H9 (cell line): ENCODE measurements around the gene SLC30A5. TPM values are rescaled to one million over a fixed set of nuclear protein-coding genes. Genes with fewer than 3 reads are reported as not detected.
A peak's percentile ranks its signal among the peaks of the same experiment; 100 is the strongest.

Experiments
- DNase-seq: peaks from one replicate; pipeline ENCODE4 v3.0.0-alpha.2; 2017
- H2AFZ ChIP-seq: one replicate; pipeline ENCODE4 v1.6.1; 2013; ENCODE audit warnings: mild to moderate bottlenecking, low read length, control low read depth, moderate library complexity
- H2AK5ac ChIP-seq: 2 replicates; pipeline ENCODE4 v1.6.1; 2013; ENCODE audit warnings: low read length, control low read depth, mixed read lengths; ENCODE audit not compliant: insufficient read length
- H2BK120ac ChIP-seq: one replicate; pipeline ENCODE4 v1.6.1; 2013; ENCODE audit warnings: low read depth, mild to moderate bottlenecking, low read length, control low read depth, inconsistent platforms; ENCODE audit not compliant: poor library complexity, severe bottlenecking
- H2BK12ac ChIP-seq: 2 replicates; pipeline ENCODE4 v1.6.1; 2013; ENCODE audit warnings: low read length, control low read depth, mixed read lengths, low read depth; ENCODE audit not compliant: insufficient read length
- H2BK15ac ChIP-seq: 2 replicates; pipeline ENCODE4 v1.6.1; 2013; ENCODE audit warnings: low read depth, low read length, control low read depth
- H2BK20ac ChIP-seq: one replicate; pipeline ENCODE4 v1.6.1; 2013; ENCODE audit warnings: low read depth, mild to moderate bottlenecking, low read length, control low read depth, inconsistent platforms; ENCODE audit not compliant: poor library complexity, severe bottlenecking
- H2BK5ac ChIP-seq: 2 replicates; pipeline ENCODE4 v1.6.1; 2013; ENCODE audit warnings: low read length, control low read depth, mixed read lengths; ENCODE audit not compliant: insufficient read length
- H3K14ac ChIP-seq: 2 replicates; pipeline ENCODE4 v1.6.1; 2013; ENCODE audit warnings: low read length, control low read depth; ENCODE audit not compliant: insufficient read depth
- H3K18ac ChIP-seq: 2 replicates; pipeline ENCODE4 v1.6.1; 2013; ENCODE audit warnings: low read depth, mild to moderate bottlenecking, mixed read lengths, low read length, control low read depth; ENCODE audit not compliant: insufficient read length
- H3K23ac ChIP-seq: 2 replicates; pipeline ENCODE4 v1.6.1; 2013; ENCODE audit warnings: low read length, control low read depth, mixed read lengths, low read depth; ENCODE audit not compliant: insufficient read length
- H3K23me2 ChIP-seq: 2 replicates; pipeline ENCODE4 v1.6.1; 2013; ENCODE audit warnings: low read depth, mild to moderate bottlenecking, mixed read lengths, low read length, control low read depth; ENCODE audit not compliant: insufficient read length, poor library complexity, severe bottlenecking
- H3K27ac ChIP-seq: 2 replicates; pipeline ENCODE4 v1.5.1; 2013; ENCODE audit warnings: low read length, control low read depth, mixed read lengths, low read depth; ENCODE audit not compliant: insufficient read length
- H3K27me3 ChIP-seq: 2 replicates; pipeline ENCODE4 v1.6.1; 2013; ENCODE audit warnings: low read length, control low read depth, inconsistent platforms; ENCODE audit not compliant: insufficient read depth
- H3K4ac ChIP-seq: 2 replicates; pipeline ENCODE4 v1.6.1; 2013; ENCODE audit warnings: low read depth, mild to moderate bottlenecking, control low read depth, inconsistent platforms, low read length, moderate library complexity
- H3K4me1 ChIP-seq: 2 replicates; pipeline ENCODE4 v1.6.1; 2013; ENCODE audit warnings: low read length, control low read depth, inconsistent platforms; ENCODE audit not compliant: insufficient read depth
- H3K4me2 ChIP-seq: 2 replicates; pipeline ENCODE4 v1.6.1; 2013; ENCODE audit warnings: low read length, control low read depth, mixed read lengths; ENCODE audit not compliant: insufficient read length, insufficient read depth
- H3K56ac ChIP-seq: 2 replicates; pipeline ENCODE4 v1.6.1; 2013; ENCODE audit warnings: low read depth, mild to moderate bottlenecking, mixed read lengths, low read length, control low read depth; ENCODE audit not compliant: insufficient read length
- H3K79me1 ChIP-seq: 2 replicates; pipeline ENCODE4 v1.6.1; 2013; ENCODE audit warnings: low read depth, mild to moderate bottlenecking, moderate library complexity, low read length, control low read depth, inconsistent platforms; ENCODE audit not compliant: insufficient read depth, poor library complexity, severe bottlenecking
- H3K79me2 ChIP-seq: 2 replicates; pipeline ENCODE4 v1.6.1; 2013; ENCODE audit warnings: low read length, control low read depth, inconsistent platforms; ENCODE audit not compliant: insufficient read depth
- H3K9ac ChIP-seq: 2 replicates; pipeline ENCODE4 v1.6.1; 2013; ENCODE audit warnings: low read length, control low read depth, mixed read lengths; ENCODE audit not compliant: insufficient read length; ENCODE audit errors: extremely low read depth
- H3K9me3 ChIP-seq: one replicate; pipeline ENCODE4 v1.6.1; 2013; ENCODE audit warnings: low read depth, low read length, inconsistent platforms; ENCODE audit not compliant: control insufficient read depth
- H3T11ph ChIP-seq: one replicate; pipeline ENCODE4 v1.6.1; 2013; ENCODE audit warnings: mild to moderate bottlenecking, low read length, control low read depth, inconsistent platforms
- H4K20me1 ChIP-seq: one replicate; pipeline ENCODE4 v1.6.1; 2013; ENCODE audit not compliant: control insufficient read depth, insufficient read length, insufficient read depth
- H4K5ac ChIP-seq: 2 replicates; pipeline ENCODE4 v1.6.1; 2013; ENCODE audit warnings: low read depth, mild to moderate bottlenecking, mixed read lengths, low read length, control low read depth; ENCODE audit not compliant: insufficient read length
- H4K8ac ChIP-seq: replicated peaks from 2 replicates; pipeline ENCODE4 v1.6.1; 2013; ENCODE audit warnings: low read length, control low read depth, mixed read lengths, low read depth; ENCODE audit not compliant: insufficient read length
- H4K91ac ChIP-seq: 2 replicates; pipeline ENCODE4 v1.6.1; 2013; ENCODE audit warnings: low read depth, mild to moderate bottlenecking, moderate library complexity, mixed read lengths, low read length, control low read depth; ENCODE audit not compliant: insufficient read length
- H3K27ac Mint-ChIP-seq, 3 experiments: 2 replicates in 2 of 3; 3 replicates in 1 of 3; pipeline ENCODE4 v1.8.0; 2020 to 2021; ENCODE audit warnings: mixed read lengths in 3 of 3, mild to moderate bottlenecking in 1 of 3, moderate library complexity in 1 of 3
- H3K27me3 Mint-ChIP-seq: 2 replicates; pipeline ENCODE4 v1.8.0; 2021; ENCODE audit warnings: low read depth, mild to moderate bottlenecking, moderate library complexity, mixed read lengths
- H3K36me3 Mint-ChIP-seq, 3 experiments: 2 replicates in 2 of 3; 3 replicates in 1 of 3; pipeline ENCODE4 v1.8.0; 2020 to 2021; ENCODE audit warnings: low read depth in 3 of 3, mixed read lengths in 3 of 3; ENCODE audit not compliant: insufficient read depth in 1 of 3
- H3K4me1 Mint-ChIP-seq, 2 experiments: 2 replicates each; pipeline ENCODE4 v1.8.0; 2020; ENCODE audit warnings: mixed read lengths in 2 of 2
- H3K4me3 Mint-ChIP-seq, 2 experiments: 2 replicates in 1 of 2; 3 replicates in 1 of 2; pipeline ENCODE4 v1.8.0; 2020 to 2021; ENCODE audit warnings: mild to moderate bottlenecking in 2 of 2, mixed read lengths in 2 of 2, moderate library complexity in 1 of 2
- H3K9me3 Mint-ChIP-seq, 2 experiments: 2 replicates in 1 of 2; 3 replicates in 1 of 2; pipeline ENCODE4 v1.8.0; 2020; ENCODE audit warnings: mild to moderate bottlenecking in 2 of 2, mixed read lengths in 2 of 2, moderate library complexity in 1 of 2
- CTCF ChIP-seq: fragments of 200-600 bp; sonication (generic); conservative IDR thresholded peaks from 3 replicates; pipeline ENCODE4 v1.8.0; 2021; ENCODE audit warnings: antibody characterized with exemption, mild to moderate bottlenecking
- WGBS: extraction: QIAGEN DNeasy Blood & Tissue Kit; methylation state at CpG from one replicate; pipeline ENCODE4 v1.1.7; 2013; ENCODE audit warnings: missing lambda C conversion rate, low lambda C conversion rate, mixed read lengths; ENCODE audit not compliant: insufficient read length; ENCODE audit errors: extremely low coverage; 5-methylcytosine and 5-hydroxymethylcytosine counted together
- total RNA-seq: library from RNA; stranded (reverse); gene quantifications from 2 replicates; pipeline ENCODE4 v1.2.1, GENCODE V29; 2021

The SLC30A5 gene
- total RNA-seq, 1 experiment from 2014 or later = 33.7 TPM

DNA sequence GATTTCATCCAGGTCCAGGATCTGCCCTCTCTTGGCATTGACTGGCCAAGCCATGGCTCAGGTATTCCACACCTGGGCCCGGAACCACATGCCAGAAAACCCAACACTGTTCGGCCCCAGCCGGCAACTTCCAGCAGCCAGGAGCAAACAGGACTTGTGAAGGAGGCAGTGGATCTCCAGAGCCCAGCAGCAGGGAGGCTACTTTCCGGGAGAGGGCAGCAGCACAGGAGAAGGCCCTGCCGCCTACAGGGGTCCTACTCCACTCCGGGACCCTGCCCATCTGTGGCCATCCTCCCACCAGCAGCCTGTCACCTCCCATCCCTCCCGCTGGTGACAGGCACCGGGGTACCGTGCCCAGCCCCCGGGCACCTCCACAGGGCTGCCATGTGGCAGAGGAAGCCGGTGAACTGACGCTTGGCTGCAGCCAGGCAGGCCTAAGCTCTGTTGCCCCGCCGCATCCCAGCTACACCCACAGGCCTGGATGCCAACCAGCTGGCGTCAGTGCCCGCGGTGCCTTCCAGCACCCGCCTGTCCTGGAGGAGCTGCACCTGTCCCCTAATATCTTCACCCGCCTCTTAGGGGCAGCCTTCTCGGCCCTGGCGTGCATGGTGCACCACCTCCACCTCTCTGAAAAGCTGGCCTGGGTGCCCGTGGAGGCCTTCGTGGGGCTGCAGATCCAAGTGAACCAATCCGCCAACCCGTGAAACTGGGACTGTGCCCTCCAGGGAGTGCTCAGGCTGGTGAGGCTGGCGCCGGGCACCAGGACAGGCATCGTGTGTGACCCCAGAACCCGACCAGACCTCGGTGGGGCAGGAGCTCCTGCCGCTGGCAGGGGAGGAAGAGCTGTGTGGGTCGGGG lies 18.9 kb upstream of the SLC30A5 start:
- Histone ChIP-seq H2BK12ac (no peak overlapping the region), H3K79me1 (no peaks in the 10 kb centered on the region), H3T11ph (no peak overlapping the region), H3K23ac (no peak overlapping the region), H3K4me2 (no peak overlapping the region), H3K23me2 (no peaks in the 10 kb centered on the region), H4K91ac (no peak overlapping the region), H2BK20ac (no peak overlapping the region), H3K9me3 (no peaks in the 10 kb centered on the region), H4K20me1 (no peaks in the 10 kb centered on the region), H2BK5ac (no peak overlapping the region), H3K79me2 (no peaks in the 10 kb centered on the region), H3K9ac (no peak overlapping the region), H3K4me1 (no peaks in the 10 kb centered on the region), H3K14ac (no peak overlapping the region; the same call in 1 of the 2 replicates), H2BK15ac (no peak overlapping the region), H2AK5ac (no peak overlapping the region), H4K5ac (no peak overlapping the region), H3K18ac (no peak overlapping the region), H2BK120ac (no peak overlapping the region), H3K4ac (no peak overlapping the region), H3K27me3 (no peaks in the 10 kb centered on the region), H3K56ac (no peak overlapping the region), H3K27ac (no peak overlapping the region), H4K8ac (no peak overlapping the region), H2AFZ (no peak overlapping the region)
- no peak for TF ChIP-seq CTCF
- WGBS = no CpG with 5 or more reads among the region's 32 CpGs
- H3K4me3 Mint-ChIP-seq = no peak overlapping the region
- H3K27ac Mint-ChIP-seq = no peak overlapping the region
- H3K27me3 Mint-ChIP-seq = no peaks in the 10 kb centered on the region; the same call in 1 of the 2 replicates
- H3K4me1 Mint-ChIP-seq = no peaks in the 10 kb centered on the region
- DNase-seq = peak; percentile 39
- H3K9me3 Mint-ChIP-seq = peaks cover 0 to 3% of the 10 kb centered on the region in 2 experiments; a peak in 2 of 5 replicates
- H3K36me3 Mint-ChIP-seq = no peaks in the 10 kb centered on the region
